Measurements from ENCODE around the gene BCOR.

BCOR gene

DNA sequence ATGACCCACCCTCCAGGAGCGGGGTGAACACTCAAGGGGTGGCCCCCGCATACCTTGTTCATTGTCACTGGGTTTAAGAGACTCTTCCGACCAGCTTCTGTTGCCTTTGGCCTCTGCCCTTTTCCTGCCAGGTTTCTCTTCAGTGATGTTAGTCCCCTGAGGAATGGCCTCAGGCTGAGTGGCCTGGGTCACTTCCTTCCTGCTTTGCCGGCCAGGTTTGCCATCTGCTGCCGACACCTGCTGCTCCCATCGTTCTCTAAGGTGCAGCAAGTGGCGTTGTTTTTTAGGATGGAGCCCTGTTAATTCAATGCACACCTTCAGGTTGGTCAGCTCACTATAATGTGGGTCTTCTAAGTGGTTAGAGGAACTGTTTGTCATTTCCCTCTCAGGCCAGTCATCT is 34.2 kb downstream of the BCOR start:
- DNase-seq (ENCODE audit: low read depth) = no peak

DNA sequence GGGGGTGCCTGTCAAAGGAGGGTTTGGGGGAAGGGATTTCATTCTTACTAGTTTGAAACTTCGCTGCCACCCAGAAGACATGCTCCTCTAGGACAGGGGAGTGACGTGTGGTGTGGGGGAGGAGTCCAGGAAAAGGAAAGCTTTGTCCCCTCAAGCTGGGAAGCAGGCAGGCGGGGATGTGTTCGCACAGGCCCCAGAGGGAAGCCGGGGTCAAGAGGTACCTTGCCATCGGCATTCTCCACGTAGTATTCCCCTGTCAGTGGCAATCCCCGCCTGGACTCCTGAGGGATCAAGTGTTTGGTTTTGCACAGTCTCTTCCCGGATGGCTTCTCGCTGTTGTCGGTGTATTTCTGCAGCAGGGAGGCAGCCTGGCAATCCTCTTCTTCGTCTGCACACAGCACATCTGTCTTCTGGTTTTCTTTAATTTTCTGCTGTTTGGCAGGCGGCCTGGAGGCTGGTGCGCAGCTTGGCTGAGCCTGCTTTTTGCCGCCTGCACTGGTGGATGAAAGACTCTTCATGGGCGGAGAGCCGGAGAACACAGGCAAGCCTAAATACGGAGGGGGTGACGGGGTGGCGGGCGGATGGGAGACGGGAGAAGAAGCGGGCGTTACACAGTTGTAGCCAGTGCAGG is 35.1 kb downstream of the BCOR start:
- no peak for DNase-seq (ENCODE audit: low read depth)

DNA sequence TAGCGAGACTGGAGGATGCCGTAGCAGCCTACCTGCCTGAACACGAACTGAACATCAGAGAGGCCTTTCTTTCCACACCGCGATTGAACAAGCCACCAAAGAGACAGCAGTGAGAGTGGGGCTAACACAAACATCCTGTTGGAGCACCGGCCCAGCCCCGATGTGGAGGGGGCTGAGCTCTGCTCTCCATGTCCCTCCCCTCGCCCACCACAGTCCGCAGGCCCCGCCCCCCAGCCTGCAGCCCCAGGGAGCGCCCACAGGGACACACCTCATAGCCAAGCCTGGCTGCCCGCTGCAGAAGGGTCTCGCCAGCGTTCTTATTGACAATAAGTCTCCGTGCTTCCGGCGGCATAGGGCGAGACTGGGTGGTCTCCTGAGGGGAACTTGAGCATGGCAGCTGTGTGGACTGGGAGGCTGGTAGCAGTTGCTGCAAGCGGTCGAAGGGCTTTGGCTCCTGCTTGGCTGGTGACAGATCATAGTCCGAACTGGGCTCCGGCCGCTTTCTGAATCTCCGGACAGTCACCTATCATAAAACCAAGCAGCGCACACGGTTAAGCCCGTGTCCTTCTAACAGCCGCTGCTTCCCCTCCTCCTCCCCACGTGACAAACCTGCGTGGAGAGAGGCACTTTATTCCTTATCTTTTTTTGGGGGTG is 35.8 kb downstream of the BCOR start:
- DNase-seq (ENCODE audit: low read depth) = no peak

DNA sequence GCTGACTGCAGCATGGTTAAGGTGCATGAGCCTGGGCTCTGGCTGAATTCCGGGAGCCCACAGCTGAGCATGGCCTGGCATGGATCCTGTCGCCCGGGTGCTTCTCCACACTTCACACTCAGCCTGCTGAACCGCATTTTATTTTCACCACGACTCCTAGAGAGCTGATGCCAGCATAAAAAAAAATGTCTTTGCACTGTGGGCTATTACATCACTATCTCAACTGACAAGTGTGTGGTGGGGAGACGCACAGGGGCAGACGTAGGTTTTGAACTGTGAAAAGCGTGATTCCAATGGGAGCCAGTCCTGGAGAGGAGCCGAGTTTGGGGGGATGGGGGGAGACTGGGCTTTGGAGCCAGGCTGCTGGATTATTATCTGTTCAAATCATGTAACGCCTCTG is 36.8 kb downstream of the BCOR start:
- DNase-seq (ENCODE audit: low read depth) = no peak

DNA sequence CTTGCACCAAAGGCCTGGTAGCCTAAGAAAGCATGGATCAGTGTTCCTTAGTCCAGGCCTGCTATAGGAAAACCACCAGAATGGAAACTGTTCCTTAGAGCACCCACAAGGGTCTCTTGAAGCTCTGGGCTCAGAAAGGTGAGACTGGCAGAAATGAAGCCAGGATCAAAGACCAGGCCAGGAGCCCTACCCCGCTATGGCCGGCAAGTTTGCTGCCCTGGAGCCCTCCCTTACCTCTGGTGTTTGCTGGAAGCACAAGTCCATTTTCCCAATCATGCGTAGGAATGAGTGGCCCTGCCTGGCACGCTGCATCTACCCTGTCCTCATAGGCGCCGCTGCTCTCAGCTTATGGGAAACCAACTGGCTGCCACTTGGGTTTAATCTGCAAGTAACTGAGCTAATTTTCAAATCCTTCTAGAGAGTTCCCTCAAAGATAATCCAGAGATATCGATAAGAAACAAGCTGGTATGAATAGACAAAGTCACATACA is 37.4 kb downstream of the BCOR start:
- no peak for DNase-seq (ENCODE audit: low read depth)

DNA sequence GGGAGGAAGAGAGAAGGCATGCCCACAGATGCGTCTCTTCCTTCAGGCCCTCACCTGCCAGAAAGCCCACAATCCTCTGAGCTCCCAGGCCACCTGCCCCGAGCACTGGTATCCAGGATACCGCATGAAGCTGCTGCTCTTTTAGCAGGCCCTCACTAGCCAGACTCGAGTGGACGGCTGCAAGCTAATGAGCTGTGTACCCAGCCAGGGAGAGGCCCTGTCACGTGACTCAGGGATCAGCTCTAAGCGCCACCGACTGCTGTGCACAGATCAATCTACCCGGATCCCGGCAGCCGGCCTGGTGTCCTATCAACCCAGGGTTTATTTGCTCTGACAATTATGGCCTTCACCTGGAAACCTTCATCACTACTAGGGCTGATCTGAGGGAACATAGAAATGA is 39.0 kb downstream of the BCOR start:
- DNase-seq (ENCODE audit: low read depth) = no peak

DNA sequence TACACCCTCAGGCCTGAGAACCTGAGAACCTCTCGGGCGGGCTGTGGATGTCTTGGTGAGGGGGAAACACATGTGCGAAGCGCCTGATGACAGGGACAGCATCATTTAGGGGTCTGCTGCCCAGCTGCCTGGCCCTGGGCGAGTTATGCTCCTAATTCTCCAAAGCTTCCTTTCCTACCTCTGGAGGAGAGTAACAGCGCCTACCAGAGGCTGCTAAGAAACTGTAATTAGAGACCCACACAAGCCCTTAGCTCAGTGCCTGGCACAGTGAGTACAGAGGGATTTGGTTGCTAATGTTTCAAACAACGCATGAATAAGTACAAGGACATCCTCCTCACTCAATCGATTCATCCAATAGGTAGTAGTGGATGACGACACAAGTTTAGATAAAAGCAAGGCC is 40.4 kb downstream of the BCOR start:
- DNase-seq (ENCODE audit: low read depth) = no peak

DNA sequence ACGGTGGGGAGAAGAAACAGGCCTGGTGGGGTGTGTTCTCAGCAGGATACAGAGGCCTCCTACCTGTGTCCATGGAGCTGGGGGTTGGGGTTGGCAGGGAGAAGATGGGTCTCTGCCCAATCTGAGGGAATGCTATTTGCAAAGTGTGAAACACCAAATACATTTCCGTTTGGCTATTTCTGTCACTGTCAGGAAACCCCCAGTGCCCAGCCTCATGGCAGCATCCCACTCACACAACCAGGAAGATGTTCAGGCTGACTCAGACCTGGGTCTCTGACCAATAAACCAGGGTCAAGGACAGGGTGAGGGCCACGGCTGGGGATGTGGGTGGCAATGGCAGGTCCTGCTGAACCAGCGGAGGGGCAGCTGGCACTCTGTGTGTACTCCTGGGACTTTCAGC is 41.3 kb downstream of the BCOR start:
- no peak for DNase-seq (ENCODE audit: low read depth)

DNA sequence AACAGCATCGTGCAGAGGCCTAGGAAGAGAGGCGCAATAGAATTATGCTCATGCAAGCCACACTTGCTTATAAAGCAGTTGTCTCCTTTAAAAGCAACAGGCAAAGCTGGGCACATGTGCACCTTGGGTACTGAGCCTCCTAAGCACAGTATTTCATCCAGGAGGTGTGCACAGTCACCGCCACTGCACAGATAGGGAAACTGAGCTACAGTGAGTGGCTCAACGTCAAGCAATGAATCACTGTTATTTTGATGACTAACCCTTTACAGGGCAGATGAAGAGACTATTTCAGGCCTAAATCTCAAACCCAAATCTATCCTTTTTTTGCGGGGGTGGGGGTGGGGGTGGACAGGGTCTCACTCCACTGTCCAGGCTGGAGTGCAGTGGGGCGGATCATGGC is 42.3 kb downstream of the BCOR start:
- no peak for DNase-seq (ENCODE audit: low read depth)

DNA sequence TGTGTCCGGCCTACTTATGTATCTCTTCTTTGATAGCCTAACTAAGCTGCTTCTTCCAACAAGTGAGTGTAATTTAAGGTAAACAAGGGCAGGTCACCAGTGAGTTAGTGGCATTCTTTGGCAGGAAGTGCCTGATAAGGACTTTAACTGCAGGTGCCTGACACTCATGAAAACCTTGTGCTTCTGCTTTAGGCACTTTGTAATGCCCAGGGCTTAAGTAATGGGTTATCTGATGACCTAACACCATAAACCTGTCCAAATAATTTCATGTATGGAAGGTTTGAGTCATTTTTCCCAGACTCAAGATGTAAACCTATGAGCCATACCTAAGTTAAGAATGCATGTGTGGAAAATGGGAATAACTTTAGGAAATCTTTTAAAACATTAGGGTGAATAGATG is 43.0 kb downstream of the BCOR start:
- no peak for DNase-seq (ENCODE audit: low read depth)

DNA sequence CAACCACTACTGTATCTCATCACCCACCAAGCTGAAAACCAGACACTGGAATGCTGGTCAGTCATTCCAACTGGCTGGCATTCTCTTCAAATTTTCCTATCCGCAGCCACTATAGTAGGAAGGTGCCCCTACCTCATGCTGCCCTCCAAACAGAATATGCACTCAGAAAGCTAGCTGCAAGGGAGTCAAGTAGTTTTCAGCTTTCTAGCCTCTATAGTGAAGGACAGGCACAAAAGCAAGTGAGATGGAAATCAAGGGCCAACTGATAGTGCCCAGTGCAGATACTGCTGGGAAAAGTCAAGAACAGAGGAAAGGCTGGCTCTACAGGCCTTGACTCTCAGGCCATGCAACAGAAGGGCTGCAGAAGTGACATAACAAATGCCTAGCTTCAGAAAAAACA is 47.2 kb downstream of the BCOR start:
- DNase-seq (ENCODE audit: low read depth) = no peak

DNA sequence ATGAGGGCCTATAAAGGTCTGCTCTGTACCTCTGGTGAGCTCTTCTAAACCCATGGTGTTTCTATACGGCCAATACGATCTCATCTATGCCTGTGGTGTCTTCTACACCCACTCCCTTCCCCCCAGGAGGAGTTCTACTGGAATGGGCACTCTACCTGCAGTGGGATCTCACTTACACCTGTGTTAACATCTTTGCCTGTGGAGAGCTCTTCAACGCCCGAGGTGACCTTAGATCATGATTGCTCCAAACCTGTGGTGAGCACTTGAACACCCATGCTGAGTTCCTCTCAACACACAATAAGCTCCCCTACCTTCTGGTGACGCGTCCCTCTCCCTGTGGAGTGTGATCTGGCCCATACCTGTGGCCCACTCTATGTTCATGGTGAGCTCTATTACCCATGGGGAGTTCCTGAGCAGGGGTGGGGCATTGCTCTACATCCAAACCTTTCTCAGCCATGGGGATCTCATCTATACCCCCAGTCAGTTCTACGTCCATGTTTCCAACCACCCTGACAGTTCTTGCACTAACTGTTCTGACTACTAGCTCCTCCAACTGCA is 48.6 kb downstream of the BCOR start:
- no peak for DNase-seq (ENCODE audit: low read depth)

DNA sequence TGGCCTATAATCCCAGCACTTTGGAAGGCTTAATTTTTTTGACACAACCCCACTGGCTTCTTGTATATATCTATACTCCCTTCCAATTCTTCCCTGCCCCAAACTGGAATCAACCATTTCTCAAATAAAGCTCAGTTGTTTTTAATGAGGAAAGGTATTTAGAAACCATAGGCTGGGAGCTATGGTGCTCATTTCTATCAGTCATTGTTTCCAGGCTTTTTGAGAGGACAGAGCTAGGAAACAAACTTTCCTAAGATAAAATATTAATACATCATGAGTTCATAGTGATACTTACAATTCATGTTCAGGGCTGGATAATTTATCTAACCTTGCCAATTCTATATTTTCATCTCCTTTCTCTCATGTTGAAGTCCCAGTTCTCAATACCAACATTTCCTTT is 50.3 kb downstream of the BCOR start:
- DNase-seq (ENCODE audit: low read depth) = no peak

DNA sequence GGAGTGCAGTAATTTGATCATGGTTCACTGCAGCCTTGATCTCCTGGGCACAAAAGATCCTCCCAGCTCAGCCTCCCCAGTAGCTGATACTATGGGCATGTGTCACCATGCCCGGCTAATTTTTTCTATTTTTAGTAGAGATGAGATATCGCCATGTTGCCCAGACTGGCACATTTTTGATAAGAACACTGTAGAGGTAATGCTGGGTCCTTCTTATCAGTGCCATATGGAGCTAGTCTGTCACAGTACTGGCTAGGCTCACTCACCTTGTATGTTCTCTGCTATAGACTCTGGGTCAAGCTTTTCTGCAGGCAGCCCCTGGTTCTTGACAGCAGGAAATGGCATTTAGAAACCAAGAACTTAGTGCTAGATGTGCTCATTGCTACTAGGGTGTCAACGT is 53.9 kb downstream of the BCOR start:
- DNase-seq (ENCODE audit: low read depth) = no peak

DNA sequence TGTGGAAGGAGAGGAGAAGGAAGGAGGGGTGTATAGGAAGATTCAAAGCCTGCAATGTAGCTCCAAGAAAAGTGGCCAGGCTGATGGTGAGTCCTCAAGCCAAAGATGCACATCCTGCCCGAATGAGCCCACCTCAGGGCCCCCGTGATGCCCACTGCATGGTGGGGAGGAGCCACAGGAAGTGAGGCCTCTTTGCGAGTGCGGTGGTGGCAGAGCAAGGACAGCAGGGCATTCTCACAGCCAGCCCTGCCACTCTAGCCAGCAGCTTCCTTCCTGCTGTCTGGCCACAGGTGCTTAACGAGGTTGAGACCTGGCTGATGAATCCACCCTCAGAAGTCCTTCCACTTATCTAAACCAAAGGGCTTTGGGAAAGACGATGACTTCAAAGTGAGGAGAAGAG is 55.8 kb downstream of the BCOR start:
- no peak for DNase-seq (ENCODE audit: low read depth)

DNA sequence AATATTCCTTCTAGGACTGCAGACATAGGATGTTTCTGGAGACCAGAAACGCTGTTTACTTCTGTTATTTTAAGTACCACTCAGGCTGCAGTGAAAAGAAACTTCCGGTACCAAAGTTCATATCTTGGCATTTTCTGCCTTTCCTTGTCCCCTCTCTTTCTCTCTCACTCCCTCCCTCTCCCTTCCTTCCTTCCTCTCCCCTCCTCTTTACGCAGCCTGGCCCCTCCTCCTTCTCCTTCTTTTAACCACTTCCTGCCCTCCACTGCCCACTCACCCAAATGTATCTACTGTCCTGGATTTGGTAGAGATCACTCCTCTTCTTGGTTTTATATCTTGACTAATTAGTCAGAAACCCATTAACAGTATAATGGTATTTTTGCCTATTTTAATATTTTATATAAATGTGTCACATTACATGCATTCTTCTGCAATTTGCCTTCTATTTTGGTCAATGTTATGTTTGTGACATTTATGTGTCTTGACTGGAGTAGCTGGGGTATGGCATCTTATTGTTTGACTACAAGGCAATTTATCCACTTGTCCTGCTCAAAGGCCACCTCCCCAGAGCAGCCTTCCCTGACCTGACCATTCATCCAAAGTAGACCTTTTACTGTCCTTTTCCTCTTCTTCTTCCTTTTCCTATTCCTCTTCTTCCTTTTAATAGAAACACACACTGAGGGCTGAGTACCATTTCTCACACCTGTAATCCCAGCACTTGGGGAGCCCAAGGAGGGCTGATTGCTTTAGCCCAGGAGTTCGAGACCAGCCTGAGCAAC is 56.9 kb downstream of the BCOR start:
- DNase-seq (ENCODE audit: low read depth) = no peak

DNA sequence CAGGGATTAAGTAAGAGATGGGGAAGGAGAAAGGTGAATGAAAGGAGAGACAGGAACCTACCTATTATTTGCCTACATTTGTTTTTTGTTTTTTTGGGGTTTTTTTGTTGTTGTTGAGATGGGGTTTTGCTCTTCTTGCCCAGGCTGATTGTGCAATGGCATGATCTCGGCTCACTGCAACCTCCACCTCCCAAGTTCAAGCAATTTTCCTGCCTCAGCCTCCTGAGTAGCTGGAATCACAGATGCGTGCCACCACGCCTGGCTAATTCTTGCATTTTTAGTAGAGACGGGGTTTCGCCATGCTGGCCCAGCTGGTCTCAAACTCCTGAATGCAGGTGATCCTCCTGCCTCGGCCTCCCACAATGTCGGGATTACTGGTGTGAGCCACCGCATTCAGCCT is 57.9 kb downstream of the BCOR start:
- DNase-seq (ENCODE audit: low read depth) = no peak

DNA sequence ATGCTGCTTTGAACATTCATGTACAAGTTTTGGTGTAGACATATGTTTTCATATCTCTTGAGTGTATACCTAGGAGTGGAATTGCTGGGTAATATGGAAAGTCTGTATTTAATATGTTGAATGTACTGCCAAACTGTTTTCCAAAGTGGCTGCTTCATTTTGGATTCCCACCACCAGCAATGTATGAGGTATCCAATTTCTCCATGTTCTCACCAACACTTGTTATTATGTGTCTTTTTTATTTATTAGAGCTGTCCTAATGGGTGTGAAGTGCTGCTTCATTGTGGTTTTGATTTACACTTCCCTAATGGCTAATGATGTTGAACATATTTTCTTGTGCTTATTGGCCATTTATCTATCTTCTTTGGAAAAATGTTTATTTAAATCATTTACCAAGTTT is 60.4 kb downstream of the BCOR start:
- DNase-seq (ENCODE audit: low read depth) = no peak

DNA sequence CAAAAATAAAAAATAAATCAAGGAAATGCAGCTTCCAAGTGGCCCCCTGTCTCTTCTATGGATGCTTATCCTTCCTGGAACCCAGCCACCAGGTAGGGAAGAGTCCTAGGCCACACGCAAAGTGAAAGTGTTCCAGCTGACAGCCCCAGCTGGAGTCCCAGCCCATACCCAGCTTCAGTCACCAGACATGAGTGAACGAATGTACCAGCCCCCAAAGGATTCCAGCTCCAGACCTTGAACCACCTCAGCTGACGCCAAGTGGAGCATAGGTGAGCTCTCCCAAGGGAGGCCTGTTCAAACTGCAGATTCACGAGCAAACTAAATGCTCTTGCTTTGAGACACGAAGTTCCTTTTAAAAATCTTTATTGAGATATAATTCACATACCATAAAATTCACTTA is 62.0 kb downstream of the BCOR start:
- no peak for DNase-seq (ENCODE audit: low read depth)

DNA sequence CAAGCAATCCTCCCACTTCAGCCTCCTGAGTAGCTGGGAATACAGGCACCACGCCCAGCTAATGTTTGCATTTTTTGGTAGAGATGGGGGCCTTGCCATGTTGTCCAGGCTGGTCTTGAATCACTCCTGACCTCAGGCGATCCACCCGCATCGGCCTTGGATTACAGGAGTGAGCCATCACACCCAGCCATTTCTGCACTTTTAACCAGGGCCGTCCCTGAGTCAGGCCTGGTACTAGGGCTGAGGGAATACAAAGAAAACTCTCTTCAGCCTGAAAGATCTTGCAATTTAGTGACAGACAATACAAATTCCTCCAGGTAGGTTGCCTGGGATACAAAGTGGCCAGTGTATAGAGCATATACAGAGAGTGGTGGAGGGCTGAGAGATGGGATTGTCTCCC is 65.8 kb downstream of the BCOR start:
- no peak for DNase-seq (ENCODE audit: low read depth)

DNA sequence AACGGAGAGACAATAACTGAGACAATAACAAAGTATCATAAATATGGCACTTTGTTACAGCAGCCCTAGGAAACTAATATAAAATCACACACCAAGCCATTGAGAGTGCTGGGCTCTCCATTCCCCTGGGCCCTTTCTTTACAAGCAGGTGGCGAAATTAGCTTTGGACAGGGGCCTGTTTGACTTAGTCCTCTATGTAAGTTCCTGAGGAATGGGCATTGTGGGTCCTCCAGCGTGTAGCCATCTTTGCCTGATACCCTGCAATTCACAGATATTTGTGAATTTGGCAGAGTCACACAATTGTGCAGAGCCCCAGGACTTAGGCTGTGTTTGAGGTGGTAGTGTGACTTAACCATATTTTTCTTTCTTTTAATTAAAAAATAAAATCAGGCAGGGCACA is 67.6 kb downstream of the BCOR start:
- DNase-seq (ENCODE audit: low read depth) = no peak

DNA sequence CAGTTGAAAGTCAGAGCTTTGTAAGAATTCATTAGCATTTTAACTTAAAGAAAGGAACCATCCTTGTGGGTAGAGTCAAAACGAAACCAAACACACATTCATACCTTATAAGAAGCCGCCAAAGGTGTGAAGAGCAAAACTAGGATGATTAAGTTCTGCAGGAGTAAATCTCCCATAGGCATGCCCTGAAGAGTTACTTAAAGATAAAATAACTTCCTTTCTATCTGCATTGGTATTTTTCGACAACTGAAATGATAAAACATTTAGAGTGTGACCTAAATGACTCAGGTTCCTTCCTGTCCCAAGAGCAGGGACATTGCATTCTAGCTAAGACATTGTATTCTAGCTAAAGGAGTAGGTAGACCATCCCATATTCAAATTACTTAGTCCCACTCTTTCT is 75.3 kb downstream of the BCOR start:
- no peak for DNase-seq (ENCODE audit: low read depth)

DNA sequence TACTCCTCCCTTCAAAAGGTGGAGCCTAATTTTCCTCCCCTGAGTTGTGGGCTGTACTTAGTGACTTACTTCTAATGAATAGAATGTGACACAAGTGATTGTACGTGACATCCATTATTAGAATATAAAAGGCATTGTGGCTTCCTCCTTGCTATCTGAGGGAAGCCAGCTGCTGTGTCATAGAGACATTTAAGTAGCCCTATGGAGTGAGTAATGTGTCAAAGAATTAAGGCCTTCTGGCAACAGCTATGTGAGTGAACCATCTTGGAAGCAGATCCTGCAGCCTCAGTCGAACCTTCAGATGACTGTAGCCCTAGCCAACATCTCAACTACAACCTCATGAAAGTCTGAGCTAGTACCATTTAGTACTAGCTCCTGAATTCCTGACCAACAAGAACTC is 76.1 kb downstream of the BCOR start:
- DNase-seq (ENCODE audit: low read depth) = no peak
